Gastroesophageal sphincter (tissue), 4 donors: ENCODE measurements around the gene PKIB. TPM values are rescaled to one million over a fixed set of nuclear protein-coding genes. Genes with fewer than 3 reads are reported as not detected.

Experiments
- ATAC-seq: fragments of 150-250 bp; one replicate; pipeline ENCODE4 v1.9.1; 2016; ENCODE audit warnings: mild to moderate bottlenecking, moderate library complexity
- H3K27ac ChIP-seq, 4 donors: fragments of 200-600 bp; sonication (generic) in 3 of 4; 1 replicate in 3 of 4; 2 replicates in 1 of 4; pipeline ENCODE4 v1.5.1; 2016 to 2019
- H3K27me3 ChIP-seq: fragments of 200-600 bp; sonication (generic); one replicate; pipeline ENCODE4 v1.5.1; 2019
- H3K36me3 ChIP-seq, 2 donors: fragments of 200-600 bp; sonication (generic); one replicate each; pipeline ENCODE4 v1.5.1; 2019; ENCODE audit warnings: control low read depth in 1 of 2
- H3K4me1 ChIP-seq, 3 donors: fragments of 200-600 bp; sonication (generic); 1 replicate in 2 of 3; 2 replicates in 1 of 3; pipeline ENCODE4 v1.5.1; 2016 to 2019; ENCODE audit warnings: control low read depth in 2 of 3
- H3K4me3 ChIP-seq, 2 donors: fragments of 200-600 bp; sonication (generic); one replicate each; pipeline ENCODE4 v1.5.1; 2019; ENCODE audit warnings: mild to moderate bottlenecking in 1 of 2, moderate library complexity in 1 of 2
- H3K9me3 ChIP-seq, 3 donors: fragments of 200-600 bp; sonication (generic); one replicate each; pipeline ENCODE4 v1.5.1; 2017 to 2019; ENCODE audit warnings: control low read depth in 2 of 3
- CTCF ChIP-seq, 4 experiments: fragments of 200-600 bp in 2 of 4; fragments of 450-650 bp in 2 of 4; sonication (generic) in 1 of 4; IDR thresholded peaks; one replicate each; pipeline ENCODE4 v1.5.1; 2017 to 2019; ENCODE audit warnings: antibody characterized with exemption in 4 of 4, mild to moderate bottlenecking in 2 of 4, moderate library complexity in 2 of 4
- EP300 ChIP-seq: sonication (generic); formaldehyde crosslinking; IDR thresholded peaks from one replicate; pipeline ENCODE4 v1.6.1; 2017; ENCODE audit warnings: antibody characterized with exemption, mild to moderate bottlenecking
- POLR2A ChIP-seq, 2 donors: fragments of 450-650 bp; IDR thresholded peaks; one replicate each; pipeline ENCODE4 v1.6.1; 2017; ENCODE audit warnings: antibody characterized with exemption in 2 of 2, mild to moderate bottlenecking in 2 of 2, moderate library complexity in 1 of 2
- POLR2AphosphoS5 ChIP-seq: sonication (generic); formaldehyde crosslinking; IDR thresholded peaks from one replicate; pipeline ENCODE4 v1.6.1; 2017; ENCODE audit warnings: antibody characterized with exemption
- WGBS, 2 donors: methylation state at CpG; one replicate each; pipeline ENCODE4 v1.1.5; 2018; ENCODE audit warnings: low coverage in 1 of 2; 5-methylcytosine and 5-hydroxymethylcytosine counted together
- total RNA-seq, 4 donors: library from RNA; depleted of rRNA; stranded (reverse); fragments of >200 nt; gene quantifications; one replicate each; pipeline ENCODE4 v1.1.0, GENCODE V29; 2016

Gene PKIB
- total RNA-seq, 4 donors from 2014 or later = 0.67 to 1.1 TPM; not detected in 2

DNA sequence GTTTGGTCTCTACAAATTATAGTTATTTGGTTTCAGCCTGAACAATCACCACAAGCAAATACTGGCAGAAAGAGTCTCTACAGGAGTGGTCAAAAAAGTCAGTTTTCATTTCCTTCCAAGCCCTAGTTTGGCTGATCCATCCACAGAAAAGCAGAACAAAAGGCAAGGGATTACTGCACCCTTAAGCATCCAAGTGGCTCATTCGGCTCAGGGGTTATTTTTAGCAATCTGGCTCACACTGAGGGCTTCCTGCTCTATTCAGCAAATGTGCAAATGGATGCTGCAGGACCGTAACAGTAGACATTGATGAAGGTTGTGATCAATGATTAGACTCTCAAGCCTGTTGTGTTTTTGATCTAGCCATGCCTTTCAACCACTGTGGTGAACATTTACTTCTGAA, 107.1 kb downstream of the PKIB start:
- no peak for ATAC-seq
- H3K36me3 ChIP-seq = no peaks in the 10 kb centered on the region
- H3K27ac ChIP-seq = no peak overlapping the region
- no peaks in the 10 kb centered on the region for H3K9me3 ChIP-seq
- H3K27me3 ChIP-seq = no peaks in the 10 kb centered on the region
- TF ChIP-seq POLR2A (IDR thresholded peaks at IDR 0.05) (no peak), EP300 (no peak)
- H3K4me3 ChIP-seq = no peak overlapping the region
- no peaks in the 10 kb centered on the region for H3K4me1 ChIP-seq
- WGBS, 2 donors = 0 to 8% methylated on average over 1 to 2 of the region's 2 CpGs

DNA sequence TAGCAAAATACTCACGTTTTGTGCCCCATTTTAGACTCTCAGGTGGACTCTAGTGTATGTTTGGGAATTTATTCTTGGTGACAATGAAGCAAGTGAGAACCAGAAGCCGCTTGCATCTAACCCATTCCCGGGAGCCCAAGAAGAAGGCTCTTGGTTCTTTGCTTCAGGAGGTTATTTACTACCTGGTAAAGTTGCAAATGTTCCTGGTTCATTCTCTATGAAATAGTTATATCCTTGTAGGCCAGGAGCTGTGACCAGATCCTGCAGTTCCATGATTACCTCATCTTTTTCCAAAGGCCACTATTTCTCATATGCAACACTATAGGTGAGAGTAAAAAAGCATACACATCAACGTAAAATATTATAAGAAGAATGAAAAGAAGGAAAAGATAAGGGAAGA, 108.4 kb downstream of the PKIB start:
- Histone ChIP-seq H3K27ac (no peak overlapping the region), H3K4me1 (no peaks in the 10 kb centered on the region), H3K27me3 (no peaks in the 10 kb centered on the region), H3K36me3 (no peaks in the 10 kb centered on the region), H3K4me3 (no peak overlapping the region), H3K9me3 (no peaks in the 10 kb centered on the region)
- ATAC-seq = no peak
- 75% methylated on average over 4 of the region's 4 CpGs for WGBS, 2 donors
- TF ChIP-seq POLR2AphosphoS5 (no peak), POLR2A (IDR thresholded peaks at IDR 0.05) (no peak), EP300 (no peak), CTCF (IDR thresholded peaks at IDR 0.05) (no peak)

GRCh38 chr6:122719176-122719575, 109.0 kb downstream of the PKIB start:
- no peaks in the 10 kb centered on the region for H3K27me3 ChIP-seq
- TF ChIP-seq POLR2A (IDR thresholded peaks at IDR 0.05) = no peak
- TF ChIP-seq CTCF (IDR thresholded peaks at IDR 0.05) = no peak
- no peak for TF ChIP-seq POLR2AphosphoS5
- no peak for TF ChIP-seq EP300
- ATAC-seq = no peak
- no peak overlapping the region for H3K4me3 ChIP-seq
- H3K36me3 ChIP-seq = no peaks in the 10 kb centered on the region
- H3K9me3 ChIP-seq = no peaks in the 10 kb centered on the region
- H3K4me1 ChIP-seq = no peaks in the 10 kb centered on the region
- H3K27ac ChIP-seq = no peak overlapping the region

DNA sequence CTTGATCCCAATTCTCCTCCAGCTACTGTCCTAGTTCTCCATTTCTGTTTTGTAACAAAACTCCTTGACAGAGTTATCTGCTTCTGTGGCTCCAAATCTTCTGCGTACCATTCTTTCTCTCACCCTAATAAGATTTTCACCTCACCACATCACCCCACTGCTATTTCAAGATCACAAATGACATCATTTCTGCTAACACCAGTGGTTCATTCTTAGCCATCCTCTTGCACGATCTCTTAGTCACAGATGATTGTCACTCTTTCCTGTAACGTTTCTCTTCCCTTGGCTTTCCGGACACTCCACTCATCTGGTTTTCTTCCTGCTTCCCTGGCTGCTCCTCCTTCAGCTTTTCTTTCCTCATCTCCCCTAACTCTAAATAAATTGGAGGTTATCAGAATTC, 112.5 kb downstream of the PKIB start:
- TF ChIP-seq POLR2A (IDR thresholded peaks at IDR 0.05) = no peak
- no peak for TF ChIP-seq CTCF (IDR thresholded peaks at IDR 0.05)
- TF ChIP-seq POLR2AphosphoS5 = no peak
- no peak for TF ChIP-seq EP300
- 62 to 89% methylated on average over 3 to 4 of the region's 4 CpGs for WGBS, 2 donors
- Histone ChIP-seq H3K27me3 (peaks cover 7% of the 10 kb centered on the region), H3K27ac (no peak overlapping the region), H3K36me3 (no peaks in the 10 kb centered on the region), H3K4me1 (no peaks in the 10 kb centered on the region), H3K9me3 (no peaks in the 10 kb centered on the region), H3K4me3 (no peak overlapping the region)
- no peak for ATAC-seq

DNA sequence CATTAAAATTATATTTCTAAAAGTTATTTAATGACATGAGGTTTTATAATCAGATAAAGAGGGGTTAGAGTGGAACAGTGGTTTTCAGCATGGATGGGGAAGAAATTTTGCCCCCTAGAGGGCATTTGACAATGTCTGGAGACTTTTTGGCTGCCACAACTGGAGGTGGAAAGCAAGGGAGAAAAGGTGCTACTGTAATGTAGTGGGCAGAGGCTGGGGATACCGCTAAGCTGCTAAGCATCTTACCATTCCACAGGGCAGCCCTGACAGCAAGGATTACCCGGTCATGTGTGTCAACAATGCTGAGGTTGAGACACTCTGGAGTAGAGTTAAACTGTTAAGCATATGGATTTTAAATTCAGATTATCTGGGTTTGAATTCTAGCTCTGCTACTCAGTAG, 116.4 kb downstream of the PKIB start:
- Histone ChIP-seq H3K9me3 (no peaks in the 10 kb centered on the region), H3K27me3 (peaks cover 13% of the 10 kb centered on the region), H3K4me1 (no peaks in the 10 kb centered on the region), H3K36me3 (no peaks in the 10 kb centered on the region), H3K27ac (no peak overlapping the region), H3K4me3 (no peak overlapping the region)
- WGBS, 2 donors = 16 to 20% methylated on average over 1 to 2 of the region's 2 CpGs
- no peak for TF ChIP-seq CTCF (IDR thresholded peaks at IDR 0.05)
- TF ChIP-seq EP300 = no peak
- TF ChIP-seq POLR2AphosphoS5 = no peak
- no peak for TF ChIP-seq POLR2A (IDR thresholded peaks at IDR 0.05)
- ATAC-seq = no peak
